Gastroesophageal sphincter (tissue), 4 donors: Measurements from ENCODE around the gene NEDD4. TPM values are rescaled to one million over a fixed set of nuclear protein-coding genes. Genes with fewer than 3 reads are reported as not detected.

Experiments
- ATAC-seq: fragments of 150-250 bp; one replicate; pipeline ENCODE4 v1.9.1; 2016; ENCODE audit warnings: mild to moderate bottlenecking, moderate library complexity
- H3K27ac ChIP-seq, 4 donors: fragments of 200-600 bp; sonication (generic) in 3 of 4; 1 replicate in 3 of 4; 2 replicates in 1 of 4; pipeline ENCODE4 v1.5.1; 2016 to 2019
- H3K27me3 ChIP-seq: fragments of 200-600 bp; sonication (generic); one replicate; pipeline ENCODE4 v1.5.1; 2019
- H3K36me3 ChIP-seq, 2 donors: fragments of 200-600 bp; sonication (generic); one replicate each; pipeline ENCODE4 v1.5.1; 2019; ENCODE audit warnings: control low read depth in 1 of 2
- H3K4me1 ChIP-seq, 3 donors: fragments of 200-600 bp; sonication (generic); 1 replicate in 2 of 3; 2 replicates in 1 of 3; pipeline ENCODE4 v1.5.1; 2016 to 2019; ENCODE audit warnings: control low read depth in 2 of 3
- H3K4me3 ChIP-seq, 2 donors: fragments of 200-600 bp; sonication (generic); one replicate each; pipeline ENCODE4 v1.5.1; 2019; ENCODE audit warnings: mild to moderate bottlenecking in 1 of 2, moderate library complexity in 1 of 2
- H3K9me3 ChIP-seq, 3 donors: fragments of 200-600 bp; sonication (generic); one replicate each; pipeline ENCODE4 v1.5.1; 2017 to 2019; ENCODE audit warnings: control low read depth in 2 of 3
- CTCF ChIP-seq, 4 experiments: fragments of 200-600 bp in 2 of 4; fragments of 450-650 bp in 2 of 4; sonication (generic) in 1 of 4; IDR thresholded peaks; one replicate each; pipeline ENCODE4 v1.5.1; 2017 to 2019; ENCODE audit warnings: antibody characterized with exemption in 4 of 4, mild to moderate bottlenecking in 2 of 4, moderate library complexity in 2 of 4
- EP300 ChIP-seq: sonication (generic); formaldehyde crosslinking; IDR thresholded peaks from one replicate; pipeline ENCODE4 v1.6.1; 2017; ENCODE audit warnings: antibody characterized with exemption, mild to moderate bottlenecking
- POLR2A ChIP-seq, 2 donors: fragments of 450-650 bp; IDR thresholded peaks; one replicate each; pipeline ENCODE4 v1.6.1; 2017; ENCODE audit warnings: antibody characterized with exemption in 2 of 2, mild to moderate bottlenecking in 2 of 2, moderate library complexity in 1 of 2
- POLR2AphosphoS5 ChIP-seq: sonication (generic); formaldehyde crosslinking; IDR thresholded peaks from one replicate; pipeline ENCODE4 v1.6.1; 2017; ENCODE audit warnings: antibody characterized with exemption
- WGBS, 2 donors: methylation state at CpG; one replicate each; pipeline ENCODE4 v1.1.5; 2018; ENCODE audit warnings: low coverage in 1 of 2; 5-methylcytosine and 5-hydroxymethylcytosine counted together
- total RNA-seq, 4 donors: library from RNA; depleted of rRNA; stranded (reverse); fragments of >200 nt; gene quantifications; one replicate each; pipeline ENCODE4 v1.1.0, GENCODE V29; 2016

NEDD4 gene
- total RNA-seq, 4 donors from 2014 or later, result 26.8 to 43.9 (median 40.0) TPM

- 83 to 100% methylated on average over 1 to 3 of the region's 3 CpGs for WGBS, 2 donors
- Histone ChIP-seq H3K36me3 (no peaks in the 10 kb centered on the region), H3K4me1 (peaks cover 0 to 13% (median 2%) of the 10 kb centered on the region in 3 donors), H3K9me3 (no peaks in the 10 kb centered on the region), H3K27ac (no peak overlapping the region), H3K4me3 (no peak overlapping the region), H3K27me3 (no peaks in the 10 kb centered on the region)
- no peak for ATAC-seq
- no peak for TF ChIP-seq POLR2A (IDR thresholded peaks at IDR 0.05)
- TF ChIP-seq CTCF (IDR thresholded peaks at IDR 0.05), result no peak
- no peak for TF ChIP-seq EP300
- no peak for TF ChIP-seq POLR2AphosphoS5
Measured at GRCh38 chr15:55900019-55900418, 93.4 kb downstream of the NEDD4 start.

GRCh38 chr15:55899537-55899936 lies 93.9 kb downstream of the NEDD4 start:
- Histone ChIP-seq H3K36me3 (no peaks in the 10 kb centered on the region), H3K27ac (no peak overlapping the region), H3K9me3 (no peaks in the 10 kb centered on the region), H3K4me1 (peaks cover 0 to 13% (median 2%) of the 10 kb centered on the region in 3 donors), H3K4me3 (no peak overlapping the region), H3K27me3 (no peaks in the 10 kb centered on the region)
- TF ChIP-seq POLR2A (IDR thresholded peaks at IDR 0.05) (no peak), EP300 (no peak), CTCF (IDR thresholded peaks at IDR 0.05) (no peak), POLR2AphosphoS5 (no peak)
- ATAC-seq, result no peak
- WGBS, 2 donors, result 71 to 100% methylated on average over 1 of the region's 1 CpG

GRCh38 chr15:55897560-55898336 lies 95.7 kb downstream of the NEDD4 start:
- no peak overlapping the region for H3K4me3 ChIP-seq
- WGBS, 2 donors, result 29 to 33% methylated on average over 4 to 6 of the region's 6 CpGs
- H3K27me3 ChIP-seq, result no peaks in the 10 kb centered on the region
- no peaks in the 10 kb centered on the region for H3K36me3 ChIP-seq
- peaks cover 0 to 13% (median 2%) of the 10 kb centered on the region in 3 donors for H3K4me1 ChIP-seq
- H3K9me3 ChIP-seq, result no peaks in the 10 kb centered on the region
- TF ChIP-seq EP300, result no peak
- TF ChIP-seq POLR2AphosphoS5, result no peak
- peak; percentile 54 to 79 (median 55) for TF ChIP-seq CTCF (IDR thresholded peaks at IDR 0.05)
- peak; percentile 57 for ATAC-seq
- peak overlapping the region; percentile 0 to 66 (median 44) for H3K27ac ChIP-seq

DNA sequence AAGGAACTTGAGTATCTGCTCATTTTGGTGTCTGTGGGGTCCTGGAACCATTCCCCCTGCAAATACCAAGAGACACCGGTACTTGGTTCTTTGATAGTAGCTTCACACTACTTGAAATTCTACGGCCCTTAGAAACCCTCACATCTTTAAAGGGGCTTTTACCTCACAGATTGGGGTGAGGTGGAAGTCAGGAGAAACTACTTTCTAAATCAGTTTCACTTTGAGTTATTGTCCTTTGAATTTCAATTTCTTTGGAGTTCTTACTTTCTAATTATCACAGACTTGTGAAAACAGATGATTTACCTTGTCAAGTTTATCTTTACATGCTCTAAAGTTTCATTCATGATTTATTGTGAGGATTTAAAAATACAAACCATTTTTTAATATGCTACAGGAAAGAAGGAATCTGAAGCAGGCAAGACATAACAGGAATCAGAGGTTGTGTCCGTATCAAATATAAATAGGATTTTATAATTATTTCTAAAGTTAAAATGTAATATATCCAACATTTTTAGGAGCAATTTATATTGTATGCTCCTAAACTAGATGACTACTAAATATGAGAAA lies 98.9 kb downstream of the NEDD4 start:
- no peaks in the 10 kb centered on the region for H3K27me3 ChIP-seq
- no peaks in the 10 kb centered on the region for H3K36me3 ChIP-seq
- no peak for ATAC-seq
- H3K4me1 ChIP-seq, result peaks cover 0 to 13% (median 2%) of the 10 kb centered on the region in 3 donors
- no peak overlapping the region for H3K27ac ChIP-seq
- H3K4me3 ChIP-seq, result no peak overlapping the region
- H3K9me3 ChIP-seq, result no peaks in the 10 kb centered on the region
- 57 to 77% methylated on average over 3 of the region's 3 CpGs for WGBS, 2 donors
- no peak for TF ChIP-seq CTCF (IDR thresholded peaks at IDR 0.05)
- no peak for TF ChIP-seq POLR2AphosphoS5
- no peak for TF ChIP-seq POLR2A (IDR thresholded peaks at IDR 0.05)
- no peak for TF ChIP-seq EP300

- WGBS, 2 donors, result 75 to 88% methylated on average over 3 of the region's 3 CpGs
Measured at GRCh38 chr15:55893852-55894251, 99.6 kb downstream of the NEDD4 start.

More at GRCh38 chr15:55893852-55894251, 99.6 kb downstream of the NEDD4 start:
- Histone ChIP-seq H3K4me3 (no peak overlapping the region), H3K9me3 (peaks cover 0 to 3% (median 0%) of the 10 kb centered on the region in 3 donors), H3K4me1 (peaks cover 0 to 13% (median 2%) of the 10 kb centered on the region in 3 donors), H3K27ac (no peak overlapping the region), H3K36me3 (no peaks in the 10 kb centered on the region), H3K27me3 (no peaks in the 10 kb centered on the region)
- ATAC-seq, result no peak
- no peak for TF ChIP-seq EP300
- TF ChIP-seq POLR2AphosphoS5, result no peak
- no peak for TF ChIP-seq POLR2A (IDR thresholded peaks at IDR 0.05)
- no peak for TF ChIP-seq CTCF (IDR thresholded peaks at IDR 0.05)
